GM10248 (cell line): Measurements from ENCODE around the gene MEA1.

Experiments
- CTCF ChIA-PET: fragments of 300-600 bp; sonication (Branson Sonifier 250); formaldehyde crosslinking; extraction: SDS; loops from one replicate; lab custom pipeline; 2021; ENCODE audit warnings: antibody characterized with exemption; lab: Yijun Ruan, JAX
- POLR2A ChIA-PET: fragments of 350-650 bp; sonication (Branson Sonifier 250); formaldehyde crosslinking; extraction: SDS; loops from one replicate; lab custom pipeline; 2020; ENCODE audit warnings: antibody characterized with exemption; lab: Yijun Ruan, JAX
- DNase-seq: peaks from one replicate; pipeline ENCODE4 v3.0.0; 2012; ENCODE audit errors: extremely low spot score
- TF ChIP-seq, protein P1 (sequence below): IDR thresholded peaks from 2 replicates; pipeline ENCODE4 v1.5.1; 2012; ENCODE audit warnings: mild to moderate bottlenecking, low read depth; ENCODE audit errors: extremely low read depth, missing control alignments, control extremely low read depth

The MEA1 gene

DNA sequence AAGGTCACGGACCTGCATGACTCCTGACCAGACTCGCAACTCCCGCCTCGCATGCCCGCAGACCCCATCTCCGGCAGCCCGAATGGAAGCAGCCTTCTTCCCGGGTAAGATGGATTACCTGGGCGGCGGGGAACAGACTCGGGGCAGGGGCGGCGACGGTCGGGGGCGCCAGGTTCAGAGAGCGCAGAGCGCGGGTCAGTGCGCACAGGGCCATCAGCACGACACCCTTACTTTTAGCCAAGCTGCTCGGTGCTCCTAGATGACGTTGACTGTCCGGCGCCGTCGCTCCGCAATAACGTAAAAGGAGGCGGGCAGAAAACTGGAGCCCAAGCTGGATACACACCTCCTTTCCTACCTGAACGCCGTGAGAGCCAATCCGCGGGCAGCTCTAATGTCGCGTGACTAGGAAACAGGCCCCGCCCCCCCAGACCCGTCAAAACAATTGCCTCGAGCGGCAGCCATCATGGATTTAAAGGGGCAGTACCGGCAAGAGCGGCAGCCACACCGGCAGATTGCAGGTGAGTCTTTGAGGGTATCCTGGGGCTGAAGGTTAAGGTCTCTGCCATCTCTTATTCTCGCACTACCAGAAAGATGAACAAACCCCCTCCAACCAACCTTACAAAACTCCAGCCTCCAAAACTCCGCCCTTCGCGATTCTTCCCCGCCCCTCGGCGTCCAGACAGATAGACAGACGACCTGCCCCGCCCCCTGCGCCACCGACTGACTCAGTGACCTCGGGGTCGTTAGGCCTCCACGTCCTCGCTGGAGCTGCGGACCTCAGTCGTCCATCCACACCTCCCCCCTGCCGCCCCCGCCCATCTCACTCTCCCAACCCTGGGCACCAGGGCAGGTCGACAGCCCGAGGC, 45.7 kb upstream of the MEA1 start, which contains the start of the genes KLC4 and MRPL2:
TSS of gene KLC4 (plus strand) at position 464 of the 866 bp plus-strand sequence. CDS start 1,705 bp downstream, outside the sequence.
TSS of gene MRPL2 (minus strand) at position 267 of the 866 bp plus-strand sequence. CDS start at position 214, 53 bp downstream.
- DNase-seq, result peak; percentile 100
- ChIA-PET CTCF (interaction anchor here (1.1 to 2.0 kb wide), 3 partner anchors 25 to 84 kb away, joined by 3 to 5 read pairs (median 3); no protein-coding TSS in a partner anchor), POLR2A (interaction anchor here (1.1 kb wide), 1 partner anchor 11 kb away, joined by 5 read pairs; no protein-coding TSS in a partner anchor)
- TF ChIP-seq, protein P1, sequence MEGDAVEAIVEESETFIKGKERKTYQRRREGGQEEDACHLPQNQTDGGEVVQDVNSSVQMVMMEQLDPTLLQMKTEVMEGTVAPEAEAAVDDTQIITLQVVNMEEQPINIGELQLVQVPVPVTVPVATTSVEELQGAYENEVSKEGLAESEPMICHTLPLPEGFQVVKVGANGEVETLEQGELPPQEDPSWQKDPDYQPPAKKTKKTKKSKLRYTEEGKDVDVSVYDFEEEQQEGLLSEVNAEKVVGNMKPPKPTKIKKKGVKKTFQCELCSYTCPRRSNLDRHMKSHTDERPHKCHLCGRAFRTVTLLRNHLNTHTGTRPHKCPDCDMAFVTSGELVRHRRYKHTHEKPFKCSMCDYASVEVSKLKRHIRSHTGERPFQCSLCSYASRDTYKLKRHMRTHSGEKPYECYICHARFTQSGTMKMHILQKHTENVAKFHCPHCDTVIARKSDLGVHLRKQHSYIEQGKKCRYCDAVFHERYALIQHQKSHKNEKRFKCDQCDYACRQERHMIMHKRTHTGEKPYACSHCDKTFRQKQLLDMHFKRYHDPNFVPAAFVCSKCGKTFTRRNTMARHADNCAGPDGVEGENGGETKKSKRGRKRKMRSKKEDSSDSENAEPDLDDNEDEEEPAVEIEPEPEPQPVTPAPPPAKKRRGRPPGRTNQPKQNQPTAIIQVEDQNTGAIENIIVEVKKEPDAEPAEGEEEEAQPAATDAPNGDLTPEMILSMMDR, result no peak

DNA sequence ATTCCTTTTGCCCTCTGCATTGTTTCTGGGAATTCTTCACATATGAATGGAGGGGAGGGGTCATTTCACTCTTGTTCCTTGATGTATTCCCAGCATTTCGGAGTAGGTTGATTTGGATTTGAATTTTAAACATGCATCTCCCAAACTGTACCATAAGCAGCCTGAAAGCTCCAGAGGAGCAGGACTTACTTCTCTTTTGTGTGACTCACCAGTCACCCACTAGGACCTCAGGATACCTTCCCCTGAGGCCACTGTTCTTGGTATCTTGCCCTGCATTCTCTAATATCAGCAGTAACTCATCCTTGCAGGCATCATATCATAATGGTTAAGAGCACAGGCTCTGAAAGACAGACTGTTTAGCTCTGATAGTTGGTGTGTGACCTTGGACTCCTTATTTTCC, 44.8 kb upstream of the MEA1 start:
- ChIA-PET CTCF (interaction anchor here (1.1 to 2.0 kb wide), 2 partner anchors 48 to 85 kb away, joined by 3 to 5 read pairs; no protein-coding TSS in a partner anchor), POLR2A (interaction anchor here (1.1 kb wide), 1 partner anchor 10 kb away, joined by 5 read pairs; no protein-coding TSS in a partner anchor)
- TF ChIP-seq, protein P1, result no peak
- DNase-seq, result no peak

DNA sequence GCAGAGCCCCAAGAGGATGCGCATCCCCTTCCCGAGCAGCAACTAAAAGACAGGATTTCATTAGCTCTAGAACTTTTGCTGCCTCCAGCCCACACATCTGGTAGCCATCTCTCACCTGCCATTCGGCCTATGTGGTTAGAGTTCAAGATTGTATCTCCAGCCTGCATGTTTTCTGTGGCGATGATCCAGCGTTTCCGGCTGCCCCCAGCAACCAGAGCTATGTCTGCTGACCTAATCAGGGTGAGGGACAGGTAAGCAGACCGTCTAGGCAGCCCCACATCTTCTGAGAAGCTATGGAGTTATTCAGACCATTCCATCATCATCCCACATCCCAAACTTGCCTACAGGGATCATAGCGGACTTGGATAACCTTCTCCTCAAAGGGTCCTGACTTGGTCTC, 42.2 kb upstream of the MEA1 start:
- CTCF ChIA-PET, result interaction anchor here (1.5 to 2.0 kb wide), 2 partner anchors 59 to 88 kb away, joined by 3 to 5 read pairs; no protein-coding TSS in a partner anchor
- DNase-seq, result no peak
- TF ChIP-seq, protein P1, result no peak
- POLR2A ChIA-PET, result no interaction called here

DNA sequence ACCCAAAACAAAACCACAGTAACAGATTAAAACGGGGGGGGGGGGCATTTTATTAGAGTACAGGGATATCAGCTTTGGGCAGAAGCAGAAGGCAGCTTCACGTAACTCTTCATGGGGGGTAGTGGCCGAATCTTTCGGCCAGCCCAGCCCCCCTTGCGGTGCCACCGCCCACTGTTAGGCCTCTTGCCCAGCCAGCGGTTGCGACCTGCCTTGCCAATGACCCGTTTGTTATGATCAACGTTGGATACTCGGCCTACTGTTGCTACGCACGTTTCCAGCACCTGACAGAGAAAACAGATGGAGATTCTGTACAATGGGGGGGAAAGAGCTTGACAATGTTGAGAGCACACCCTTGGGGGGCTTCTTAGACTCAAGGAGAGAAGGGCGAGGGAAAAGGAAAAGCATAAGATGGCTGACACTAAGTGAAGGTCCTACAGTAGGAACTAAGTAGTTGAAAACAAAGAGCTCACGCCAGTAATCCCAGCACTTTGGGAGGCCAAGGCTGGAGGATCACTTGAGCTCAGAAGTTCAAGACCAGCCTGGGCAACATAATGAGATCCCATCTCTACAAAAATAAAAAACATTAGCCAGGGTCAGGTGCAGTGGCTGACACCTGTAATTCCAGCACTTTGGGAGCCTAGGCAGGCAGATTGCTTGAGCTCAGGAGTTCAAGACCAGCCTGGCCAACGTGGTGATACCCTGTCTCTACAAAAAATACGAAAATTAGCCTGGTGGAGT, 40.6 kb upstream of the MEA1 start:
- ChIA-PET CTCF (interaction anchor here (0.7 to 2.0 kb wide), 5 partner anchors 11 to 118 kb away, joined by 3 to 5 read pairs (median 3); partner anchors contain the start of gene RRP36), POLR2A (interaction anchor here (0.6 to 1.4 kb wide), 2 partner anchors 59 to 124 kb away, joined by 3 to 5 read pairs; no protein-coding TSS in a partner anchor)
- TF ChIP-seq, protein P1, result no peak
- DNase-seq, result no peak

DNA sequence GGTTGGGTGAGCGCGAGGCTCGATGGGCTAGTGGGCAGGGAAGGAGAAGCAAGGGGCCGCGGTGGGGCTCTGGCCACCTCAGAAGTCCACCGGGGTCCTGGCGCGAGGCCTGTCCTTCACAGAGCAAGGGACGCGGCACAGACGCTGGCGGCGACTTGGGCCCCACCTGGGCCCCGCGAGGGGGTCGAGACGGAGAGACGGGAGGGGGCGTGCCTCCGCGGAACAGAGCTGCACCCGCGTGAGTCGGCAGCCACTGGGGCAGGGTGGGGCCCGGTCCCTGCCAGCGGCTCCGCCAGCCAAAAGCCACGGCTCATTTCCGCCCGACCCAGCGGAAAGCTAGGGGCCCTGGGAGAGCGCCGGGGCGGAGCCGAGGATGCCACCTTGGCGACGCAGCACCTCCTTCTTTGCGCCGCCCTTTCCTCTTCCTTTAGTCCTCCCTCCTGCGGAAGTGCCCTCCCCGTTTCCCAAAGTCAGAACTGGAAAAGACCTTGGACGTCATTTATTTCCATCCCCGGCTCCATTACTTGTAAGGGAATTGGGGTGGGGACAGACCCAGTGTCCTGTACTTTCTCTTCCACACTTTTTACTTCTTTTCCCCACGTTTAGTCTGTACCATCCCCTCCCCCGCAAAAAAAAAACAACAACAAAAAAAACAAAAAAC, 39.9 kb upstream of the MEA1 start, which contains the start of gene CUL7:
TSS of gene CUL7 (minus strand) at position 307 of the 661 bp plus-strand sequence. CDS start 1,063 bp downstream, outside the sequence.
- ChIA-PET POLR2A (interaction anchor here (1.4 kb wide), 1 partner anchor 124 kb away, joined by 3 read pairs; no protein-coding TSS in a partner anchor), CTCF (interaction anchor here (1.0 to 1.3 kb wide), 3 partner anchors 10 to 43 kb away, joined by 3 read pairs; partner anchors contain the start of gene RRP36)
- peak; percentile 96 for DNase-seq
- TF ChIP-seq, protein P1, result no peak
